Measurements from ENCODE around the gene PHF20. TPM values are rescaled to one million over a fixed set of nuclear protein-coding genes. Genes with fewer than 3 reads are reported as not detected.

PHF20 gene
- total RNA-seq, 1 donor from 2014 or later = 76.1 TPM

DNA sequence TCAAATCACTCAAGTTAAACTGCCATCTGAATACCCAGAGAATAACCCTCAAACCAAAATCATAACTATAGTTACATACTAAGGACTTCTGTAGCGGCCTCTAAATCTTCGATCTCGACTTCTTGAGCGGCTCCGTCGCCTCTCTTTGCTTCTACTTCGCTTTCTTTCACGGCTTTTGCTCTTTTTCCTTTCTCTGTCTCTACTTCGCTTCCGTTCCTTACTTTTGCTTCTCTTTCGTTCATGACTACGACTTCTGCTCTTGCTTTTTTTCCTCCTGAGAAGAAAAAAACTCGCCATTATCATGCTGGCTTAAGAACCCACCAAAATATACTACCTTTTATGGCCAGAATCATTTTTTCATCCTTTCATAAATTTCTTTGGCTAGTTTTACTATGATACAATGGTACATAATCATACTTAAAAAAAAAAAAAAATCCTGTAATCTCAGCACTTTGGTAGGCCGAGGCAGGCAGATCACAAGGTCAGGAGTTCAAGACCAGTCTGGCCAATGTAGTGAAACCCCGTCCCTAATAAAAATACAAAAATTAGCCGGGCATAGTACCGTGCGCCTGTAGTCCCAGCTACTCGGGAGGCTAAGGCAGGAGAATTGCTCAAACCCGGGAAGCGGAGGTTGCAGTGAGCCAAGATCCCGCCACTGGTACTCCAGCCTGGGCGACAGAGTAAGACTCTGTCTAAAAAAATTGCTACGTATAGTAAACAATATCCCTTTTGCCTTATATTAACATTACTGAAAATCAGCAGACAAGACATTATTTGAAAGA, 39.8 kb upstream of the PHF20 start:
- H3K27ac Mint-ChIP-seq (ENCODE audit: unreplicated experiment) = no peak overlapping the region
- H3K4me3 Mint-ChIP-seq (ENCODE audit: unreplicated experiment) = no peak overlapping the region
- no peak for DNase-seq
- no peaks in the 10 kb centered on the region for H3K27me3 Mint-ChIP-seq (ENCODE audit: unreplicated experiment)
- H3K9me3 Mint-ChIP-seq (ENCODE audit: unreplicated experiment) = no peaks in the 10 kb centered on the region
- H3K36me3 Mint-ChIP-seq (ENCODE audit: unreplicated experiment) = no peaks in the 10 kb centered on the region
- H3K4me1 Mint-ChIP-seq (ENCODE audit: low read depth, unreplicated experiment) = peaks cover 6% of the 10 kb centered on the region
- TF ChIP-seq, protein P1, sequence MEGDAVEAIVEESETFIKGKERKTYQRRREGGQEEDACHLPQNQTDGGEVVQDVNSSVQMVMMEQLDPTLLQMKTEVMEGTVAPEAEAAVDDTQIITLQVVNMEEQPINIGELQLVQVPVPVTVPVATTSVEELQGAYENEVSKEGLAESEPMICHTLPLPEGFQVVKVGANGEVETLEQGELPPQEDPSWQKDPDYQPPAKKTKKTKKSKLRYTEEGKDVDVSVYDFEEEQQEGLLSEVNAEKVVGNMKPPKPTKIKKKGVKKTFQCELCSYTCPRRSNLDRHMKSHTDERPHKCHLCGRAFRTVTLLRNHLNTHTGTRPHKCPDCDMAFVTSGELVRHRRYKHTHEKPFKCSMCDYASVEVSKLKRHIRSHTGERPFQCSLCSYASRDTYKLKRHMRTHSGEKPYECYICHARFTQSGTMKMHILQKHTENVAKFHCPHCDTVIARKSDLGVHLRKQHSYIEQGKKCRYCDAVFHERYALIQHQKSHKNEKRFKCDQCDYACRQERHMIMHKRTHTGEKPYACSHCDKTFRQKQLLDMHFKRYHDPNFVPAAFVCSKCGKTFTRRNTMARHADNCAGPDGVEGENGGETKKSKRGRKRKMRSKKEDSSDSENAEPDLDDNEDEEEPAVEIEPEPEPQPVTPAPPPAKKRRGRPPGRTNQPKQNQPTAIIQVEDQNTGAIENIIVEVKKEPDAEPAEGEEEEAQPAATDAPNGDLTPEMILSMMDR (IDR thresholded peaks at IDR 0.05; ENCODE audit: partially characterized antibody, unreplicated experiment) = no peak

DNA sequence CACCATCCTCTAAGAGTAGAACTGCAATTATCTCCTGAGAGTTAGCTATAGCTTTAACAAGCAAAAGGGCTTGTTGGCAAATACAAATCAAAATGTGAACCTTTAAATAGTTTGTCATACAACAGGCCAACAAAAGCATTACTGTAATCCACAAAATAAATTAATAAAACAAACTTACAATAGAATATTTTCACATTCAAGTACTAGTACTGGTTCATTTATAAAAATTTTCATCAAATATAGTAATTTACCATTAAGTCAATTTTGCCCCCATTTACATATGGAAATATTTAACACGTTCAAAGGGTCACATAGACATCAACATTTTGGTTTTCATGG, 39.2 kb upstream of the PHF20 start:
- Mint-ChIP-seq H3K27ac (ENCODE audit: unreplicated experiment) (no peak overlapping the region), H3K9me3 (ENCODE audit: unreplicated experiment) (no peaks in the 10 kb centered on the region), H3K36me3 (ENCODE audit: unreplicated experiment) (no peaks in the 10 kb centered on the region), H3K4me3 (ENCODE audit: unreplicated experiment) (peak overlapping the region; percentile 9), H3K4me1 (ENCODE audit: low read depth, unreplicated experiment) (peaks cover 6% of the 10 kb centered on the region), H3K27me3 (ENCODE audit: unreplicated experiment) (no peaks in the 10 kb centered on the region)
- TF ChIP-seq, protein P1 (IDR thresholded peaks at IDR 0.05; ENCODE audit: partially characterized antibody, unreplicated experiment) = no peak
- DNase-seq = no peak

- Mint-ChIP-seq H3K27ac (ENCODE audit: unreplicated experiment) (no peak overlapping the region), H3K9me3 (ENCODE audit: unreplicated experiment) (no peaks in the 10 kb centered on the region), H3K27me3 (ENCODE audit: unreplicated experiment) (no peaks in the 10 kb centered on the region), H3K4me1 (ENCODE audit: low read depth, unreplicated experiment) (peaks cover 16% of the 10 kb centered on the region), H3K36me3 (ENCODE audit: unreplicated experiment) (no peaks in the 10 kb centered on the region), H3K4me3 (ENCODE audit: unreplicated experiment) (peak overlapping the region; percentile 61)
- DNase-seq = no peak
- TF ChIP-seq, protein P1 (IDR thresholded peaks at IDR 0.05; ENCODE audit: partially characterized antibody, unreplicated experiment) = no peak
These were observed 37.4 kb upstream of the PHF20 start for GRCh38 chr20:35734374-35734773.

- H3K4me1 Mint-ChIP-seq (ENCODE audit: low read depth, unreplicated experiment) = peaks cover 20% of the 10 kb centered on the region
- H3K36me3 Mint-ChIP-seq (ENCODE audit: unreplicated experiment) = no peaks in the 10 kb centered on the region
- H3K9me3 Mint-ChIP-seq (ENCODE audit: unreplicated experiment) = no peaks in the 10 kb centered on the region
- no peaks in the 10 kb centered on the region for H3K27me3 Mint-ChIP-seq (ENCODE audit: unreplicated experiment)
- TF ChIP-seq, protein P1 (IDR thresholded peaks at IDR 0.05; ENCODE audit: partially characterized antibody, unreplicated experiment) = no peak
- H3K27ac Mint-ChIP-seq (ENCODE audit: unreplicated experiment) = no peak overlapping the region
- DNase-seq = no peak
- H3K4me3 Mint-ChIP-seq (ENCODE audit: unreplicated experiment) = peak overlapping the region; percentile 61
These were observed 36.8 kb upstream of the PHF20 start for GRCh38 chr20:35734777-35735649.
